Hepatocyte (in vitro differentiated cells): ENCODE measurements around the gene PURA. TPM values are rescaled to one million over a fixed set of nuclear protein-coding genes. Genes with fewer than 3 reads are reported as not detected.
A peak's percentile ranks its signal among the peaks of the same experiment; 100 is the strongest.

Experiments
- DNase-seq: peaks from one replicate; pipeline ENCODE4 v3.0.0-alpha.2; 2016; ENCODE audit warnings: low spot score
- H2AFZ ChIP-seq: fragments of 200-600 bp; sonication (generic); 2 replicates; pipeline ENCODE4 v1.6.0; 2016; ENCODE audit warnings: antibody characterized with exemption, mild to moderate bottlenecking
- H3K27ac ChIP-seq: fragments of 200-600 bp; sonication (generic); 2 replicates; pipeline ENCODE4 v1.5.1; 2016; ENCODE audit warnings: mild to moderate bottlenecking
- H3K27me3 ChIP-seq: fragments of 200-600 bp; sonication (generic); 2 replicates; pipeline ENCODE4 v1.6.1; 2016
- H3K36me3 ChIP-seq: fragments of 200-600 bp; sonication (generic); replicated peaks from 2 replicates; pipeline ENCODE4 v1.5.1; 2016; ENCODE audit warnings: low read depth; ENCODE audit not compliant: insufficient read depth
- H3K4me1 ChIP-seq: fragments of 200-600 bp; sonication (generic); 2 replicates; pipeline ENCODE4 v1.5.1; 2016; ENCODE audit warnings: mild to moderate bottlenecking, moderate library complexity; ENCODE audit not compliant: insufficient read depth
- H3K4me2 ChIP-seq: fragments of 200-600 bp; sonication (generic); 2 replicates; pipeline ENCODE4 v1.6.0; 2016
- H3K4me3 ChIP-seq: fragments of 200-600 bp; sonication (generic); 2 replicates; pipeline ENCODE4 v1.5.1; 2016; ENCODE audit warnings: mild to moderate bottlenecking
- H3K79me2 ChIP-seq: fragments of 200-600 bp; sonication (generic); 2 replicates; pipeline ENCODE4 v1.6.0; 2017; ENCODE audit warnings: mild to moderate bottlenecking
- H3K9me2 ChIP-seq: fragments of 200-600 bp; sonication (generic); replicated peaks from 2 replicates; pipeline ENCODE4 v1.6.0; 2017; ENCODE audit warnings: mild to moderate bottlenecking; ENCODE audit not compliant: insufficient read depth
- H3K9me3 ChIP-seq: fragments of 200-600 bp; sonication (generic); 2 replicates; pipeline ENCODE4 v1.5.1; 2016; ENCODE audit warnings: low read depth, mild to moderate bottlenecking
- H4K20me1 ChIP-seq: fragments of 200-600 bp; sonication (generic); 2 replicates; pipeline ENCODE4 v1.6.0; 2016; ENCODE audit warnings: mild to moderate bottlenecking; ENCODE audit not compliant: insufficient read depth, poor library complexity, severe bottlenecking
- CTCF ChIP-seq: fragments of 200-600 bp; sonication (generic); IDR thresholded peaks from 2 replicates; pipeline ENCODE4 v1.5.1; 2016; ENCODE audit warnings: antibody characterized with exemption, mild to moderate bottlenecking; ENCODE audit not compliant: poor library complexity
- EZH2 ChIP-seq: fragments of 200-600 bp; sonication (generic); IDR thresholded peaks from 2 replicates; pipeline ENCODE4 v1.6.1; 2016; ENCODE audit warnings: antibody characterized with exemption, mild to moderate bottlenecking, borderline replicate concordance
- EZH2phosphoT487 ChIP-seq: fragments of 200-600 bp; sonication (generic); IDR thresholded peaks from one replicate; pipeline ENCODE4 v1.6.1; 2018; ENCODE audit warnings: antibody characterized with exemption, mild to moderate bottlenecking, low read depth, moderate library complexity; ENCODE audit not compliant: unreplicated experiment, severe bottlenecking
- WGBS: methylation state at CpG from one replicate; pipeline ENCODE4 v1.1.6; 2016; ENCODE audit warnings: low lambda C conversion rate; ENCODE audit errors: missing lambda C conversion rate; 5-methylcytosine and 5-hydroxymethylcytosine counted together
- polyA plus RNA-seq: library from polyadenylated mRNA; unstranded; fragments of >200 nt; fragmentation: Nextera tagmentation; extraction: Ambion mirVana; gene quantifications from 2 replicates; pipeline ENCODE4 v1.2.1, GENCODE V29; 2016
- total RNA-seq: library from RNA; depleted of rRNA; stranded (reverse); fragments of >200 nt; gene quantifications from 2 replicates; pipeline ENCODE4 v1.2.3, GENCODE V29; 2014

The PURA gene
- total and polyA plus RNA-seq, 2 experiments from 2014 or later = 7.4 to 13.8 TPM

GRCh38 chr5:140162275-140162674 lies 48.4 kb downstream of the PURA start:
- H3K4me3 ChIP-seq = no peak overlapping the region
- H3K27ac ChIP-seq = no peak overlapping the region
- 94% methylated on average over 5 of the region's 5 CpGs for WGBS
- no peak for DNase-seq
- H2AFZ ChIP-seq = no peak overlapping the region
- H3K4me2 ChIP-seq = no peak overlapping the region
- no peaks in the 10 kb centered on the region for H3K9me3 ChIP-seq
- TF ChIP-seq EZH2phosphoT487 (no peak), EZH2 (no peak), CTCF (no peak)
- H4K20me1 ChIP-seq = no peaks in the 10 kb centered on the region
- H3K79me2 ChIP-seq = no peaks in the 10 kb centered on the region
- H3K4me1 ChIP-seq = no peaks in the 10 kb centered on the region
- no peaks in the 10 kb centered on the region for H3K36me3 ChIP-seq
- H3K27me3 ChIP-seq = no peaks in the 10 kb centered on the region
- no peaks in the 10 kb centered on the region for H3K9me2 ChIP-seq

GRCh38 chr5:140162781-140163180 lies 48.9 kb downstream of the PURA start:
- Histone ChIP-seq H3K4me3 (no peak overlapping the region), H4K20me1 (no peaks in the 10 kb centered on the region), H3K36me3 (no peaks in the 10 kb centered on the region), H2AFZ (no peak overlapping the region), H3K4me1 (no peaks in the 10 kb centered on the region), H3K27ac (no peak overlapping the region), H3K9me2 (no peaks in the 10 kb centered on the region), H3K4me2 (no peak overlapping the region), H3K79me2 (no peaks in the 10 kb centered on the region), H3K9me3 (no peaks in the 10 kb centered on the region), H3K27me3 (no peaks in the 10 kb centered on the region)
- 73% methylated on average over 5 of the region's 5 CpGs for WGBS
- TF ChIP-seq EZH2 (no peak), EZH2phosphoT487 (no peak), CTCF (no peak)
- DNase-seq = no peak

- no peak overlapping the region for H2AFZ ChIP-seq
- no peaks in the 10 kb centered on the region for H3K9me3 ChIP-seq
- H3K27ac ChIP-seq = peak overlapping the region; percentile 51
- WGBS = 76% methylated on average over 5 of the region's 5 CpGs
- H3K9me2 ChIP-seq = no peaks in the 10 kb centered on the region
- H3K79me2 ChIP-seq = no peaks in the 10 kb centered on the region
- H3K4me3 ChIP-seq = no peak overlapping the region
- no peaks in the 10 kb centered on the region for H3K36me3 ChIP-seq
- no peaks in the 10 kb centered on the region for H3K27me3 ChIP-seq
- no peaks in the 10 kb centered on the region for H4K20me1 ChIP-seq
- DNase-seq = no peak
- no peak overlapping the region for H3K4me2 ChIP-seq
- TF ChIP-seq EZH2phosphoT487 = no peak
- no peaks in the 10 kb centered on the region for H3K4me1 ChIP-seq
Observed at GRCh38 chr5:140165101-140165922, 51.4 kb downstream of the PURA start.

GRCh38 chr5:140165923-140166270 lies 52.0 kb downstream of the PURA start:
- peak overlapping the region; percentile 34 for H3K27ac ChIP-seq
- WGBS = 63% methylated on average over 2 of the region's 4 CpGs

More at GRCh38 chr5:140165923-140166270, 52.0 kb downstream of the PURA start:
- Histone ChIP-seq H3K4me3 (no peak overlapping the region), H3K9me2 (no peaks in the 10 kb centered on the region), H3K4me2 (no peak overlapping the region), H3K9me3 (no peaks in the 10 kb centered on the region), H2AFZ (no peak overlapping the region), H3K79me2 (no peaks in the 10 kb centered on the region), H4K20me1 (no peaks in the 10 kb centered on the region), H3K4me1 (no peaks in the 10 kb centered on the region), H3K27me3 (no peaks in the 10 kb centered on the region), H3K36me3 (no peaks in the 10 kb centered on the region)
- DNase-seq = no peak
- TF ChIP-seq EZH2 (no peak), EZH2phosphoT487 (no peak), CTCF (no peak)
